Stomach smooth muscle (tissue), 2 donors: ENCODE data around the gene KCNAB2.

Source experiments
- H3K27ac ChIP-seq: one replicate; pipeline ENCODE4 v1.7.0; 2013; ENCODE audit warnings: mild to moderate bottlenecking, low read length, inconsistent platforms
- H3K27me3 ChIP-seq, 2 donors: one replicate each; pipeline ENCODE4 v1.7.0; 2013; ENCODE audit warnings: low read length in 2 of 2; ENCODE audit not compliant: insufficient read depth in 2 of 2, control insufficient read depth in 1 of 2
- H3K36me3 ChIP-seq, 2 donors: one replicate each; pipeline ENCODE4 v1.7.0; 2013; ENCODE audit warnings: low read length in 2 of 2; ENCODE audit not compliant: control insufficient read depth in 2 of 2, insufficient read depth in 2 of 2
- H3K4me1 ChIP-seq: one replicate; pipeline ENCODE4 v1.7.0; 2013; ENCODE audit warnings: low read length; ENCODE audit not compliant: control insufficient read depth, insufficient read depth
- H3K4me3 ChIP-seq, 2 donors: one replicate each; pipeline ENCODE4 v1.7.0; 2013; ENCODE audit warnings: low read length in 2 of 2
- H3K9ac ChIP-seq, 2 donors: one replicate each; pipeline ENCODE4 v1.7.0; 2013; ENCODE audit warnings: low read length in 2 of 2, mild to moderate bottlenecking in 1 of 2
- H3K9me3 ChIP-seq, 2 donors: one replicate each; pipeline ENCODE4 v1.7.0; 2013; ENCODE audit warnings: low read length in 2 of 2; ENCODE audit not compliant: control insufficient read depth in 2 of 2
- donor health status: healthy.
- donor health status: Pancreatic carcinoma.

The KCNAB2 gene

GRCh38 chr1:6033986-6034749, 11.5 kb upstream of the KCNAB2 start:
- Histone ChIP-seq H3K4me1 (peaks cover 2% of the 10 kb centered on the region), H3K4me3 (no peak overlapping the region), H3K36me3 (no peaks in the 10 kb centered on the region), H3K9me3 (no peaks in the 10 kb centered on the region), H3K9ac (no peak overlapping the region), H3K27me3 (peaks cover 0 to 4% of the 10 kb centered on the region in 2 donors), H3K27ac (no peak overlapping the region)

GRCh38 chr1:6034750-6035096, 11.0 kb upstream of the KCNAB2 start:
- Histone ChIP-seq H3K4me1 (peaks cover 2% of the 10 kb centered on the region), H3K9ac (no peak overlapping the region), H3K27me3 (peaks cover 0 to 4% of the 10 kb centered on the region in 2 donors), H3K36me3 (no peaks in the 10 kb centered on the region), H3K27ac (no peak overlapping the region), H3K4me3 (no peak overlapping the region), H3K9me3 (no peaks in the 10 kb centered on the region)

- Histone ChIP-seq H3K9ac (no peak overlapping the region), H3K9me3 (no peaks in the 10 kb centered on the region), H3K27me3 (peaks cover 0 to 2% of the 10 kb centered on the region in 2 donors), H3K4me3 (no peak overlapping the region), H3K36me3 (no peaks in the 10 kb centered on the region), H3K4me1 (peaks cover 2% of the 10 kb centered on the region), H3K27ac (no peak overlapping the region)
Measured at GRCh38 chr1:6035303-6035702, 10.4 kb upstream of the KCNAB2 start.

GRCh38 chr1:6035719-6036118, 10.0 kb upstream of the KCNAB2 start:
- Histone ChIP-seq H3K27me3 (peaks cover 0 to 2% of the 10 kb centered on the region in 2 donors), H3K9ac (no peak overlapping the region), H3K4me1 (peaks cover 2% of the 10 kb centered on the region), H3K9me3 (no peaks in the 10 kb centered on the region), H3K36me3 (no peaks in the 10 kb centered on the region), H3K4me3 (no peak overlapping the region), H3K27ac (no peak overlapping the region)

- H3K4me1 ChIP-seq: peaks cover 2% of the 10 kb centered on the region
- no peak overlapping the region for H3K9ac ChIP-seq
- no peak overlapping the region for H3K4me3 ChIP-seq
- no peaks in the 10 kb centered on the region for H3K27me3 ChIP-seq
- no peaks in the 10 kb centered on the region for H3K36me3 ChIP-seq
- no peak overlapping the region for H3K27ac ChIP-seq
- H3K9me3 ChIP-seq: no peaks in the 10 kb centered on the region
Measured at GRCh38 chr1:6037338-6037762, 8.3 kb upstream of the KCNAB2 start.

- H3K27ac ChIP-seq: no peak overlapping the region
- H3K27me3 ChIP-seq: no peaks in the 10 kb centered on the region
- H3K9me3 ChIP-seq: no peaks in the 10 kb centered on the region
- no peak overlapping the region for H3K9ac ChIP-seq
- H3K4me1 ChIP-seq: peaks cover 2% of the 10 kb centered on the region
- no peak overlapping the region for H3K4me3 ChIP-seq
- no peaks in the 10 kb centered on the region for H3K36me3 ChIP-seq
Measured at GRCh38 chr1:6038603-6039002, 7.1 kb upstream of the KCNAB2 start.

GRCh38 chr1:6039031-6039430, 6.7 kb upstream of the KCNAB2 start:
- H3K9me3 ChIP-seq: no peaks in the 10 kb centered on the region
- H3K9ac ChIP-seq: no peak overlapping the region
- no peak overlapping the region for H3K27ac ChIP-seq
- peaks cover 2% of the 10 kb centered on the region for H3K4me1 ChIP-seq
- H3K27me3 ChIP-seq: no peaks in the 10 kb centered on the region
- H3K4me3 ChIP-seq: no peak overlapping the region
- H3K36me3 ChIP-seq: no peaks in the 10 kb centered on the region

- H3K9ac ChIP-seq: no peak overlapping the region
- no peaks in the 10 kb centered on the region for H3K9me3 ChIP-seq
- no peaks in the 10 kb centered on the region for H3K4me1 ChIP-seq
- no peak overlapping the region for H3K4me3 ChIP-seq
- no peak overlapping the region for H3K27ac ChIP-seq
- H3K27me3 ChIP-seq: no peaks in the 10 kb centered on the region
- no peaks in the 10 kb centered on the region for H3K36me3 ChIP-seq
Measured at GRCh38 chr1:6040444-6040843, 5.2 kb upstream of the KCNAB2 start.

- Histone ChIP-seq H3K27me3 (no peaks in the 10 kb centered on the region), H3K4me1 (no peaks in the 10 kb centered on the region), H3K9ac (no peak overlapping the region), H3K4me3 (no peak overlapping the region), H3K9me3 (no peaks in the 10 kb centered on the region), H3K27ac (no peak overlapping the region), H3K36me3 (no peaks in the 10 kb centered on the region)
Measured at GRCh38 chr1:6040861-6041415, 4.8 kb upstream of the KCNAB2 start.

GRCh38 chr1:6041432-6042062, 4.1 kb upstream of the KCNAB2 start:
- Histone ChIP-seq H3K9me3 (no peaks in the 10 kb centered on the region), H3K9ac (no peak overlapping the region), H3K4me3 (no peak overlapping the region), H3K4me1 (no peaks in the 10 kb centered on the region), H3K27me3 (no peaks in the 10 kb centered on the region), H3K27ac (no peak overlapping the region), H3K36me3 (no peaks in the 10 kb centered on the region)

GRCh38 chr1:6043561-6043960, 2.1 kb upstream of the KCNAB2 start:
- Histone ChIP-seq H3K9ac (no peak overlapping the region), H3K27me3 (no peaks in the 10 kb centered on the region), H3K9me3 (no peaks in the 10 kb centered on the region), H3K4me1 (no peaks in the 10 kb centered on the region), H3K36me3 (no peaks in the 10 kb centered on the region), H3K27ac (no peak overlapping the region), H3K4me3 (no peak overlapping the region)
